ENCODE measurements around the gene MDH1B.

Gene MDH1B

DNA sequence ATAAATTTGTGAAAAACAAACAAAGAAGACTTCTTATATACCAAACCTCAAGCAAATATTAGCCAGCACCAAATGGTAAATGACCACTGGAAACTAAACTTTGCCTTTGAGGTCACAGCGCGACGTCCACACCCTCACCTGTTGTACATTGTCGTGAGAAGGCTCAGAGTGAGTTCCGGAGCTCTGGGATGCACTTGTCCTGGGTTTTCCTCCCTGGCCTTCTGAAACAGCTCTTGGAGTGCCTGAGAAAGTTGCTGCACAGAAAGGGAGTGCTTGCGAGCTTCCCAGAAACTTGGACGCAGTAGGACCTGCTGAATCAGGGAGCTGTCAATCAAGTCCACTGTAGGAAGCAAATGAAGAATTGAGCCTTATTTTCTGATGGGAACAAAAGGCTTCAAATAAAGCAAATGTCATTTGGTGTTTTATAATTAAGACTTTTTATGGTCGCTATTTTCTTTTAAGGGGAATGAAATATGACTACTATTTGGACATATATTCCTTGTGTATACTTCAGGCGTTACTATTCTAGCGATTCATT, 57.9 kb downstream of the MDH1B start:
- Histone ChIP-seq H3K9me3 (ENCODE audit: control insufficient read depth, low read length) (no peaks in the 10 kb centered on the region), H3K27me3 (ENCODE audit: control insufficient read depth, insufficient read depth, low read length) (no peaks in the 10 kb centered on the region), H3K36me3 (ENCODE audit: control insufficient read depth, insufficient read depth, low read length) (no peaks in the 10 kb centered on the region), H3K4me1 (ENCODE audit: control insufficient read depth, insufficient read depth, low read length) (no peaks in the 10 kb centered on the region), H3K9ac (ENCODE audit: low read length) (no peak overlapping the region), H3K4me3 (ENCODE audit: low read length) (no peak overlapping the region)

DNA sequence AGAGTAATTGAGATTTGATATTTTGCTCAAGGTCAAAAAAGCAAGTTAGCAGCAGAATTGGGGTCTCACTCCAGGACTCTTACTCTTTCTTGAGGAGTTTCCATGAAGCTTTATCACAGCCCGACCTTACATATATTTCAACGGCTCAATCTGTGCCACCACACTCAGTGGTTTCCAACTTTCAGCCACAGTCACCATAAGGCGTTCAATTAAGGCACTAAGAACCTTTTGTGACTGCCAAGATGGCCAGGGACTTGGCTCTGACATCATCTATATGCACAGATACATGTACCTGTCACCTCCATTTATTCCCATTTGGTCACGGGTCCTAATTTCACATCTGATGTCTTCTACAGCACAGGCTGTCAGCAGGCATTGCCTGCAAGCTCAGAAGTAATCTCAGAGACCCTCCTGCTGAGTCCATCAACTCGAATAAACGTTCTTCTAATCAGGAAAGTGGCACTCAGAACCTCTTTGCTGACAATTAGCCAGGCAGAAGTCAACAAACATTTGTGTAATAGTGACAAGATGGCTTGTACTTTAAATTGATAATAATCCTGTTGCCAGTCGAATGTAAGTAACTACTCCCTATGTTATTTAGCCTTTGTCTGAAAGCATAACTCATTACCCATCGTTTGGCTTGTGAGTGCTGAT, 63.0 kb downstream of the MDH1B start:
- Histone ChIP-seq H3K36me3 (ENCODE audit: control insufficient read depth, insufficient read depth, low read length) (no peaks in the 10 kb centered on the region), H3K4me3 (ENCODE audit: low read length) (no peak overlapping the region), H3K4me1 (ENCODE audit: control insufficient read depth, insufficient read depth, low read length) (no peaks in the 10 kb centered on the region), H3K9me3 (ENCODE audit: control insufficient read depth, low read length) (no peaks in the 10 kb centered on the region), H3K27me3 (ENCODE audit: control insufficient read depth, insufficient read depth, low read length) (no peaks in the 10 kb centered on the region), H3K9ac (ENCODE audit: low read length) (no peak overlapping the region)

DNA sequence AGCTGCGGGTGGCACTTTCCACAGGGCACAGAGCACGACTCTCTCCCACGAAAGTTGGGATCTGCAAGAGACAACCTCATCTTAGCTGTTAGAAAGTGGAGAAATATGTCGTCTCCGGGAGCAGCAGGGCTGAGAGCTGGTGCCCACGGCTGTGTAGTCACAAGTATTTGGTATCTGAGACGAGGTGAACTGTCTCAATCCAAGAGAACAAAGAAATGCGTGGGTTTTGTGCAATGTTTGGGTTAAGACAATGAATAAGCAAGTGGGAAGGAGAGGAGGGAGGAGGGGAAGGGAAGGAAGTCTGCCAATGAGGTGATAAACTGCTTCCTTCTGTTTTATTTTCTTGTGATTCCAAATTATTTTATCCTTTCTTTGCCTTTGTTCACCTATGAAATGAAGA, 65.0 kb downstream of the MDH1B start:
- Histone ChIP-seq H3K9me3 (ENCODE audit: control insufficient read depth, low read length) (no peaks in the 10 kb centered on the region), H3K36me3 (ENCODE audit: control insufficient read depth, insufficient read depth, low read length) (no peaks in the 10 kb centered on the region), H3K9ac (ENCODE audit: low read length) (no peak overlapping the region), H3K27me3 (ENCODE audit: control insufficient read depth, insufficient read depth, low read length) (no peaks in the 10 kb centered on the region), H3K4me1 (ENCODE audit: control insufficient read depth, insufficient read depth, low read length) (no peaks in the 10 kb centered on the region), H3K4me3 (ENCODE audit: low read length) (no peak overlapping the region)

- no peaks in the 10 kb centered on the region for H3K9me3 ChIP-seq (ENCODE audit: control insufficient read depth, low read length)
Measured at GRCh38 chr2:206698811-206699210, 66.3 kb downstream of the MDH1B start.

GRCh38 chr2:206696910-206697309, 68.2 kb downstream of the MDH1B start:
- Histone ChIP-seq H3K4me3 (ENCODE audit: low read length) (no peak overlapping the region), H3K27me3 (ENCODE audit: control insufficient read depth, insufficient read depth, low read length) (no peaks in the 10 kb centered on the region), H3K4me1 (ENCODE audit: control insufficient read depth, insufficient read depth, low read length) (no peaks in the 10 kb centered on the region), H3K36me3 (ENCODE audit: control insufficient read depth, insufficient read depth, low read length) (no peaks in the 10 kb centered on the region), H3K9ac (ENCODE audit: low read length) (no peak overlapping the region), H3K9me3 (ENCODE audit: control insufficient read depth, low read length) (no peaks in the 10 kb centered on the region)

More at GRCh38 chr2:206698811-206699210, 66.3 kb downstream of the MDH1B start:
- H3K9ac ChIP-seq (ENCODE audit: low read length), result no peak overlapping the region
- no peak overlapping the region for H3K4me3 ChIP-seq (ENCODE audit: low read length)
- H3K4me1 ChIP-seq (ENCODE audit: control insufficient read depth, insufficient read depth, low read length), result no peaks in the 10 kb centered on the region
- H3K27me3 ChIP-seq (ENCODE audit: control insufficient read depth, insufficient read depth, low read length), result no peaks in the 10 kb centered on the region
- H3K36me3 ChIP-seq (ENCODE audit: control insufficient read depth, insufficient read depth, low read length), result no peaks in the 10 kb centered on the region

DNA sequence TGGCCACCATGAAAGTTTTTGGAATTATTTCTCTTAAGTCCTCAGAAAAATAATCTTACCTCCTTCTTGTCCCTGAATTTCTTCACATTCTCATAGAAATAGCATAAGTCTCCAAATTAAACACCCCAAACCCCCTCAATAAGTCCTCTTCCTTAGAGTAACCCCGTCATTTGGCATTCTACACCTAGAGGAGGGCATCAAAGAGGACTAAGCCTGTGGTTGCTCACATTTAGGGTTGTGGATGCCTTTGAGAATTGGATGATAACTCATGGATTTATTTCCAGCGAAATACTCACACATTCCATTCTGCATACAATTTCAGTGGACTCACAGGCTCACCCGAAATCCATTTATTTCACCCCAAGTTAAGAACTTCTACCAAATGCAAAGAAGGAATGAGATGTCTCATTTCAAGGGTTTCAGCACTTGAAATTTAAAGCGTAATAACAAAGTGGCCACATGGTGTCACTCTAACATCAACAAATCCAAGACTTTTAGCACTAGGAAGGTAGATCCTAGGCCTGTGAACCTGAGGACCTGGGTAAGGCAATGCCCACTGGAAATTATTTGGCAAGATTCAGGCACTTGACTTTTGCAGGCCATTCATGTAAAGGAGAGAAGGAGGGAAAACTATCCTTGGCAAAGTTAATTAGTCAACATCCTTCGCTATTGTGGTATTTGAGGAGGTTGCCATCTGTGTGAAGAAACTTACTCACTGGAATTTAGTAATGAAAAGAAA, 71.6 kb downstream of the MDH1B start:
- H3K9ac ChIP-seq (ENCODE audit: low read length), result no peak overlapping the region
- no peaks in the 10 kb centered on the region for H3K36me3 ChIP-seq (ENCODE audit: control insufficient read depth, insufficient read depth, low read length)
- no peak overlapping the region for H3K4me3 ChIP-seq (ENCODE audit: low read length)
- H3K9me3 ChIP-seq (ENCODE audit: control insufficient read depth, low read length), result no peaks in the 10 kb centered on the region
- H3K4me1 ChIP-seq (ENCODE audit: control insufficient read depth, insufficient read depth, low read length), result no peaks in the 10 kb centered on the region
- no peaks in the 10 kb centered on the region for H3K27me3 ChIP-seq (ENCODE audit: control insufficient read depth, insufficient read depth, low read length)

GRCh38 chr2:206692971-206693370, 72.2 kb downstream of the MDH1B start:
- H3K36me3 ChIP-seq (ENCODE audit: control insufficient read depth, insufficient read depth, low read length), result no peaks in the 10 kb centered on the region
- H3K9me3 ChIP-seq (ENCODE audit: control insufficient read depth, low read length), result no peaks in the 10 kb centered on the region
- no peaks in the 10 kb centered on the region for H3K4me1 ChIP-seq (ENCODE audit: control insufficient read depth, insufficient read depth, low read length)
- H3K4me3 ChIP-seq (ENCODE audit: low read length), result no peak overlapping the region
- H3K9ac ChIP-seq (ENCODE audit: low read length), result no peak overlapping the region
- no peaks in the 10 kb centered on the region for H3K27me3 ChIP-seq (ENCODE audit: control insufficient read depth, insufficient read depth, low read length)

- Histone ChIP-seq H3K27me3 (ENCODE audit: control insufficient read depth, insufficient read depth, low read length) (no peaks in the 10 kb centered on the region), H3K9me3 (ENCODE audit: control insufficient read depth, low read length) (no peaks in the 10 kb centered on the region), H3K4me3 (ENCODE audit: low read length) (no peak overlapping the region), H3K36me3 (ENCODE audit: control insufficient read depth, insufficient read depth, low read length) (no peaks in the 10 kb centered on the region), H3K9ac (ENCODE audit: low read length) (no peak overlapping the region), H3K4me1 (ENCODE audit: control insufficient read depth, insufficient read depth, low read length) (no peaks in the 10 kb centered on the region)
Measured at GRCh38 chr2:206688990-206689389, 76.1 kb downstream of the MDH1B start.

DNA sequence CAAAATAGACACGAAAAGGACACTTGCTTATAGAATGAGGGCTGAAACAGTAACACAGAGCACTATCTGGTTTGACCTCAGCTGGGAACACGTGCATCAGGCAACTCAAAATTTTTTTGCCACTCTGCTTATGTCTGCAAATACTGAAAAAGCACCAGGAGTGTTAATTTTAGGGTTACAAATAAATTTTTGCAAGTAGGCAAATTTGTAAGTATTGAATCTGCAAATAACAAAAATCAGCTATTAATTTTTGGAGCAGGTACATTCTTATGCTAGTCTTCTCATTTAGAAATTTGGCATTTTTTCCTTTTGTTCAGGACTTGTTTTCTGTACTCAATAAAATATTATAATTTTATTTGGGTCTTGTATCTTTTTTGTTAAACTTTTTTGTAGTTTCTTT, 76.7 kb downstream of the MDH1B start:
- no peak overlapping the region for H3K9ac ChIP-seq (ENCODE audit: low read length)
- no peaks in the 10 kb centered on the region for H3K9me3 ChIP-seq (ENCODE audit: control insufficient read depth, low read length)
- no peak overlapping the region for H3K4me3 ChIP-seq (ENCODE audit: low read length)
- H3K27me3 ChIP-seq (ENCODE audit: control insufficient read depth, insufficient read depth, low read length), result no peaks in the 10 kb centered on the region
- no peaks in the 10 kb centered on the region for H3K36me3 ChIP-seq (ENCODE audit: control insufficient read depth, insufficient read depth, low read length)
- H3K4me1 ChIP-seq (ENCODE audit: control insufficient read depth, insufficient read depth, low read length), result no peaks in the 10 kb centered on the region
